8988T (cell line): ENCODE measurements around the gene UTS2R.
"Not testable (repeated sequence)": the region's sequence is repeated elsewhere in the genome, so short reads cannot be mapped to it uniquely, and the experiment has no call there.

Experiments
- DNase-seq: peaks from one replicate; pipeline ENCODE4 v3.0.0; 2011

UTS2R gene

GRCh38 chr17:82355770-82356427 is 15.7 kb upstream of the UTS2R start:
- no peak for DNase-seq

- DNase-seq: no peak
Observed at GRCh38 chr17:82356845-82357355, 14.7 kb upstream of the UTS2R start.

GRCh38 chr17:82357394-82357793 is 14.2 kb upstream of the UTS2R start:
- no peak for DNase-seq

- DNase-seq: no peak
Observed at GRCh38 chr17:82358465-82359350, 12.9 kb upstream of the UTS2R start, which contains the start of gene TEX19. TSS of gene TEX19 (plus strand) at chr17:82359247. CDS start at chr17:82362151, 2,904 bp downstream.

GRCh38 chr17:82359451-82360074 is 12.0 kb upstream of the UTS2R start:
- DNase-seq: not testable (repeated sequence)

- DNase-seq: no peak
Observed at GRCh38 chr17:82361885-82362633, 9.5 kb upstream of the UTS2R start.

- no peak for DNase-seq
Observed at GRCh38 chr17:82365606-82366295, 5.8 kb upstream of the UTS2R start.

- no peak for DNase-seq
Observed at GRCh38 chr17:82366749-82367148, 4.8 kb upstream of the UTS2R start.

GRCh38 chr17:82367724-82368524 is 3.6 kb upstream of the UTS2R start:
- no peak for DNase-seq

- DNase-seq: no peak
Observed at GRCh38 chr17:82369211-82369610, 2.4 kb upstream of the UTS2R start.

- DNase-seq: no peak
Observed at GRCh38 chr17:82370471-82371332, 863 bp upstream of the UTS2R start.

GRCh38 chr17:82372249-82373071 is 895 bp downstream of the UTS2R start:
- no peak for DNase-seq

GRCh38 chr17:82373072-82373452 is 1.5 kb downstream of the UTS2R start:
- not testable (repeated sequence) for DNase-seq

- no peak for DNase-seq
Observed at GRCh38 chr17:82373731-82374625, 2.4 kb downstream of the UTS2R start.

- no peak for DNase-seq
Observed at GRCh38 chr17:82374626-82375331, 3.2 kb downstream of the UTS2R start.

- no peak for DNase-seq
Observed at GRCh38 chr17:82375359-82376041, 3.9 kb downstream of the UTS2R start.
